Liver (tissue), 9 donors: ENCODE measurements around the gene SIK3. TPM values are rescaled to one million over a fixed set of nuclear protein-coding genes. Genes with fewer than 3 reads are reported as not detected.

Source experiments
- DNase-seq: peaks from one replicate; pipeline ENCODE4 v3.0.0-alpha.2; 2017; ENCODE audit warnings: low spot score
- H3K27ac ChIP-seq, 2 donors: one replicate each; pipeline ENCODE4 v1.7.0; 2013; ENCODE audit warnings: inconsistent platforms in 2 of 2, low read length in 2 of 2, control low read depth in 1 of 2, low read depth in 1 of 2, mild to moderate bottlenecking in 1 of 2
- H3K27me3 ChIP-seq, 4 donors: one replicate each; pipeline versions ENCODE4 v1.6.1 to v1.7.0; 2013; ENCODE audit warnings: low read length in 3 of 4, inconsistent platforms in 1 of 4, mild to moderate bottlenecking in 1 of 4, moderate library complexity in 1 of 4; ENCODE audit not compliant: control insufficient read depth in 4 of 4, insufficient read depth in 4 of 4
- H3K36me3 ChIP-seq, 4 donors: one replicate each; pipeline versions ENCODE4 v1.6.1 to v1.7.0; 2013; ENCODE audit warnings: low read length in 3 of 4, mild to moderate bottlenecking in 3 of 4, low read depth in 1 of 4, moderate library complexity in 1 of 4; ENCODE audit not compliant: control insufficient read depth in 4 of 4, insufficient read depth in 3 of 4
- H3K4me1 ChIP-seq, 4 donors: one replicate each; pipeline versions ENCODE4 v1.6.1 to v1.7.0; 2013; ENCODE audit warnings: low read length in 3 of 4, mild to moderate bottlenecking in 3 of 4, moderate library complexity in 1 of 4; ENCODE audit not compliant: control insufficient read depth in 4 of 4, insufficient read depth in 4 of 4
- H3K4me3 ChIP-seq, 3 donors: one replicate each; pipeline versions ENCODE4 v1.6.1 to v1.7.0; 2013; ENCODE audit warnings: low read length in 3 of 3, control low read depth in 1 of 3, low read depth in 1 of 3, mild to moderate bottlenecking in 1 of 3
- H3K9ac ChIP-seq, 2 donors: one replicate each; pipeline ENCODE4 v1.7.0; 2013; ENCODE audit warnings: low read length in 2 of 2, mild to moderate bottlenecking in 2 of 2, moderate library complexity in 2 of 2, control low read depth in 1 of 2, low read depth in 1 of 2
- H3K9me3 ChIP-seq, 4 donors: one replicate each; pipeline versions ENCODE4 v1.6.1 to v1.7.0; 2013; ENCODE audit warnings: low read length in 3 of 4; ENCODE audit not compliant: control insufficient read depth in 4 of 4
- EGR1 ChIP-seq, 2 donors: IDR thresholded peaks; 2 replicates each; pipeline ENCODE4 v1.6.1; 2016 to 2018; ENCODE audit warnings: antibody characterized with exemption in 2 of 2, low read depth in 2 of 2
- FOXA1 ChIP-seq: IDR thresholded peaks from 2 replicates; pipeline ENCODE4 v1.6.1; 2016; ENCODE audit warnings: antibody characterized with exemption
- FOXA2 ChIP-seq: IDR thresholded peaks from 2 replicates; pipeline ENCODE4 v1.6.1; 2016; ENCODE audit warnings: antibody characterized with exemption
- GABPA ChIP-seq, 2 donors: IDR thresholded peaks in 1 of 2; conservative IDR thresholded peaks in 1 of 2; 2 replicates each; pipeline ENCODE4 v1.6.1; 2016; ENCODE audit warnings: antibody characterized with exemption in 2 of 2, mild to moderate bottlenecking in 1 of 2, moderate library complexity in 1 of 2
- HNF4A ChIP-seq, 2 donors: conservative IDR thresholded peaks; 2 replicates each; pipeline ENCODE4 v1.6.1; 2016; ENCODE audit warnings: antibody characterized with exemption in 2 of 2, mild to moderate bottlenecking in 2 of 2
- HNF4G ChIP-seq: IDR thresholded peaks from 2 replicates; pipeline ENCODE4 v1.6.1; 2016; ENCODE audit warnings: antibody characterized with exemption
- JUND ChIP-seq, 2 donors: IDR thresholded peaks; 2 replicates each; pipeline ENCODE4 v1.6.1; 2016; ENCODE audit warnings: antibody characterized with exemption in 2 of 2
- NR2F2 ChIP-seq: IDR thresholded peaks from 2 replicates; pipeline ENCODE4 v1.6.1; 2016; ENCODE audit warnings: antibody characterized with exemption
- RAD21 ChIP-seq, 2 donors: IDR thresholded peaks; 2 replicates each; pipeline ENCODE4 v1.6.1; 2016; ENCODE audit warnings: antibody characterized with exemption in 2 of 2, mild to moderate bottlenecking in 2 of 2
- YY1 ChIP-seq: IDR thresholded peaks from 2 replicates; pipeline ENCODE4 v1.6.1; 2016; ENCODE audit warnings: antibody characterized with exemption, mild to moderate bottlenecking
- WGBS: extraction: QIAGEN DNeasy Blood & Tissue Kit; methylation state at CpG from one replicate; pipeline ENCODE4 v1.1.7; 2013; 5-methylcytosine and 5-hydroxymethylcytosine counted together
- polyA plus RNA-seq, 2 donors: library from polyadenylated mRNA; stranded (reverse) in 1 of 2; unstranded in 1 of 2; fragments of 200-250 nt in 1 of 2; fragments of >200 nt in 1 of 2; fragmentation: Nextera tagmentation in 1 of 2; extraction: Ambion mirVana in 1 of 2; gene quantifications; one replicate each; pipeline versions ENCODE4 v1.2.1 to v1.2.3, GENCODE V29; 2013 to 2015
- total RNA-seq, 2 donors: library from RNA; depleted of rRNA; stranded (reverse); fragments of >200 nt; gene quantifications; one replicate each; pipeline ENCODE4 v1.2.3, GENCODE V29; 2014
- TF ChIP-seq, protein P1 (sequence below): IDR thresholded peaks from 2 replicates; pipeline ENCODE4 v1.6.1; 2016; ENCODE audit warnings: antibody characterized with exemption, mild to moderate bottlenecking
- TF ChIP-seq, protein P2 (sequence below): IDR thresholded peaks from 2 replicates; pipeline ENCODE4 v1.6.1; 2016; ENCODE audit warnings: antibody characterized with exemption
- TF ChIP-seq, protein P3 (sequence below): IDR thresholded peaks from 2 replicates; pipeline ENCODE4 v1.6.1; 2016; ENCODE audit warnings: antibody characterized with exemption
- donor health status: healthy.
- donor health status: healthy.
- donor health status: healthy.
- donor health status: healthy.
- donor health status: healthy.

SIK3 gene
- total and polyA plus RNA-seq, 4 donors: 6.9 to 52.4 (median 14.4) TPM

DNA sequence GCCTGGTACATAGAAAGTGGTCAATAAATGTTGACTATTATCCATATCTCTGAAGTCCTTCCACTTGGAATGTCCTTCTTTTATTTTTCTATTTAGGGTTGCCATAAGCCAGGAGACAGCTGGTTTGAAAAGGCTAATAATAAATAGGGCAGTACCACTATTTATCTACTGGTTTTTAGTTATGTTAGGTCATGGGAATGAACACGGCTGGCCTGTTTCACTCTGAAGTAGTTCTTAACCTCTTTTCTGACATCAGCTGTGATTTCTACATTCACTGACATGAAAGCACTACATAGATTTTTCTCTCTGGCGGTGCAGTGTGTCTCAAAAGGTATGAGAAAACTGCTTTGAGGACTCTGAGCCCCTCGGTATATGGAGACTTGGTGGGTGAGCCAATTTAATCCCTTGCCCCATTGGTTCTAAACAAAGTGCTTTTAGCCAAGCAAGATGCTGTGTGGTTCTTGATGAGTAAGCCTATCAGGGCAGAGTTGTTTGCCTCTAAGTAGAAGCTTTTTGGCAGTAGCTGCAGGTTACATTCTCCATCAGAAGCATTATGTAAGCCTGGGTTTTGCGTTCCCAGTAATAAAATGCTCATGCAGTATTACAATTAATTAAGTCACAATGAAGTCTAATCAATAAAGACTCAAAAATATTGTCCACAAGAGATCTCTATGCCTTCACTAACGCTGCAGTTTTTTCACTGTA is 212.1 kb downstream of the SIK3 start:
- no peaks in the 10 kb centered on the region for H3K27me3 ChIP-seq
- H3K9me3 ChIP-seq: no peaks in the 10 kb centered on the region
- TF ChIP-seq NR2F2 (no peak), JUND (IDR thresholded peaks at IDR 0.05) (no peak), YY1 (no peak), EGR1 (IDR thresholded peaks at IDR 0.05; ENCODE audit: low read depth in 2 of 2) (no peak), FOXA1 (no peak), GABPA (IDR thresholded peaks at IDR 0.05 in 1 of 2, conservative IDR thresholded peaks at IDR 0.05 in 1 of 2) (no peak), HNF4A (conservative IDR thresholded peaks at IDR 0.05) (no peak), RAD21 (IDR thresholded peaks at IDR 0.05) (no peak), FOXA2 (no peak)
- TF ChIP-seq, protein P1, sequence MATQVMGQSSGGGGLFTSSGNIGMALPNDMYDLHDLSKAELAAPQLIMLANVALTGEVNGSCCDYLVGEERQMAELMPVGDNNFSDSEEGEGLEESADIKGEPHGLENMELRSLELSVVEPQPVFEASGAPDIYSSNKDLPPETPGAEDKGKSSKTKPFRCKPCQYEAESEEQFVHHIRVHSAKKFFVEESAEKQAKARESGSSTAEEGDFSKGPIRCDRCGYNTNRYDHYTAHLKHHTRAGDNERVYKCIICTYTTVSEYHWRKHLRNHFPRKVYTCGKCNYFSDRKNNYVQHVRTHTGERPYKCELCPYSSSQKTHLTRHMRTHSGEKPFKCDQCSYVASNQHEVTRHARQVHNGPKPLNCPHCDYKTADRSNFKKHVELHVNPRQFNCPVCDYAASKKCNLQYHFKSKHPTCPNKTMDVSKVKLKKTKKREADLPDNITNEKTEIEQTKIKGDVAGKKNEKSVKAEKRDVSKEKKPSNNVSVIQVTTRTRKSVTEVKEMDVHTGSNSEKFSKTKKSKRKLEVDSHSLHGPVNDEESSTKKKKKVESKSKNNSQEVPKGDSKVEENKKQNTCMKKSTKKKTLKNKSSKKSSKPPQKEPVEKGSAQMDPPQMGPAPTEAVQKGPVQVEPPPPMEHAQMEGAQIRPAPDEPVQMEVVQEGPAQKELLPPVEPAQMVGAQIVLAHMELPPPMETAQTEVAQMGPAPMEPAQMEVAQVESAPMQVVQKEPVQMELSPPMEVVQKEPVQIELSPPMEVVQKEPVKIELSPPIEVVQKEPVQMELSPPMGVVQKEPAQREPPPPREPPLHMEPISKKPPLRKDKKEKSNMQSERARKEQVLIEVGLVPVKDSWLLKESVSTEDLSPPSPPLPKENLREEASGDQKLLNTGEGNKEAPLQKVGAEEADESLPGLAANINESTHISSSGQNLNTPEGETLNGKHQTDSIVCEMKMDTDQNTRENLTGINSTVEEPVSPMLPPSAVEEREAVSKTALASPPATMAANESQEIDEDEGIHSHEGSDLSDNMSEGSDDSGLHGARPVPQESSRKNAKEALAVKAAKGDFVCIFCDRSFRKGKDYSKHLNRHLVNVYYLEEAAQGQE: no peak
- TF ChIP-seq, protein P2, sequence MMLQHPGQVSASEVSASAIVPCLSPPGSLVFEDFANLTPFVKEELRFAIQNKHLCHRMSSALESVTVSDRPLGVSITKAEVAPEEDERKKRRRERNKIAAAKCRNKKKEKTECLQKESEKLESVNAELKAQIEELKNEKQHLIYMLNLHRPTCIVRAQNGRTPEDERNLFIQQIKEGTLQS: no peak
- TF ChIP-seq, protein P3, sequence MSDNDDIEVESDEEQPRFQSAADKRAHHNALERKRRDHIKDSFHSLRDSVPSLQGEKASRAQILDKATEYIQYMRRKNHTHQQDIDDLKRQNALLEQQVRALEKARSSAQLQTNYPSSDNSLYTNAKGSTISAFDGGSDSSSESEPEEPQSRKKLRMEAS: no peak
- 86% methylated on average over 5 of the region's 5 CpGs for WGBS
- no peak overlapping the region for H3K4me3 ChIP-seq
- H3K4me1 ChIP-seq: peaks cover 5 to 12% (median 11%) of the 10 kb centered on the region in 4 donors
- H3K9ac ChIP-seq: no peak overlapping the region
- DNase-seq: no peak
- no peak overlapping the region for H3K27ac ChIP-seq
- H3K36me3 ChIP-seq: peaks cover 0 to 6% (median 3%) of the 10 kb centered on the region in 4 donors

DNA sequence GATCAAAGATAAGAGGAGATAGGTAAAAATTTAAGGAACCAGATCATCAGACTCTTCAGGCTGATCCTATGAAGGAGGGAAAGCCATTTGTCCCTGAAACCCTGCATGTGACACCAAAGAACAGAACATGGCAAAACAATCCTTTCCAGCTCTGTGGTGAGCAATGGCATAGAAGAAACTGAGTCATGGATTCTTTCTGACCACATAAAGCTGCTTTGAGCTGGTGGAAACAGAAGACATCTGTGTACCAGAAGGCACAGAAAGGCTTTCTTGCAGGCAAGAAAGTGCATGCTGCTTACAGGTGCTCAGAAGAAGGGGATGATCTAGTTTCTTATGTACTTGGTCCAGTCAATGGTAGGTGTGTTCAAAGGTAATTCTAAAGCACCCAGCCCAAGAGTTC is 215.8 kb downstream of the SIK3 start:
- TF ChIP-seq HNF4A (conservative IDR thresholded peaks at IDR 0.05): no peak
- no peak for TF ChIP-seq FOXA2
- TF ChIP-seq EGR1 (IDR thresholded peaks at IDR 0.05; ENCODE audit: low read depth in 2 of 2): no peak
- no peak for TF ChIP-seq YY1
- TF ChIP-seq, protein P3: no peak
- TF ChIP-seq, protein P1: no peak
- TF ChIP-seq, protein P2: no peak
- TF ChIP-seq HNF4G: no peak
- no peak for TF ChIP-seq FOXA1
- no peak for TF ChIP-seq RAD21 (IDR thresholded peaks at IDR 0.05)
- Histone ChIP-seq H3K36me3 (peaks cover 0 to 6% (median 4%) of the 10 kb centered on the region in 4 donors), H3K9ac (no peak overlapping the region), H3K27me3 (no peaks in the 10 kb centered on the region), H3K27ac (no peak overlapping the region), H3K4me3 (no peak overlapping the region), H3K9me3 (no peaks in the 10 kb centered on the region), H3K4me1 (peaks cover 0 to 3% (median 0%) of the 10 kb centered on the region in 4 donors)
- DNase-seq: no peak
